Activated T-helper 2 cell treated with anti-CD3 and anti-CD28 coated beads, Interferon-gamma antibody, Interleukin-2, Interleukin-4, amounts not matched to agents 10 μg/mL and 5 μg/mL and 100 μg/mL, durations not matched to agents 14 hours and 24 hours and 36 hours (primary cell): ENCODE data around the gene ARFRP1. TPM values are rescaled to one million over a fixed set of nuclear protein-coding genes. Genes with fewer than 3 reads are reported as not detected.

Experiments
- DNase-seq: peaks from one replicate; pipeline ENCODE4 v3.0.0; 2021; ENCODE audit warnings: low spot score
- H3K27ac Mint-ChIP-seq: one replicate; pipeline ENCODE4 v1.8.0; 2021; ENCODE audit warnings: mixed read lengths
- H3K27me3 Mint-ChIP-seq: one replicate; pipeline ENCODE4 v1.8.0; 2021; ENCODE audit warnings: low read depth, mixed read lengths
- H3K36me3 Mint-ChIP-seq: one replicate; pipeline ENCODE4 v1.8.0; 2021; ENCODE audit warnings: low read depth, mixed read lengths
- H3K4me1 Mint-ChIP-seq: one replicate; pipeline ENCODE4 v1.8.0; 2021; ENCODE audit warnings: low read depth, mixed read lengths
- H3K4me3 Mint-ChIP-seq: one replicate; pipeline ENCODE4 v1.8.0; 2021; ENCODE audit warnings: low read depth, mild to moderate bottlenecking, moderate library complexity, mixed read lengths
- H3K9me3 Mint-ChIP-seq: one replicate; pipeline ENCODE4 v1.8.0; 2021; ENCODE audit warnings: mixed read lengths
- intact Hi-C: fragments of 100-400 bp; cut with micrococcal nuclease; formaldehyde crosslinking; loops from one replicate; pipeline ENCODE4 v1.15.1; 2023
- total RNA-seq: library from RNA; stranded (reverse); gene quantifications from 2 replicates; pipeline ENCODE4 v1.2.3, GENCODE V29; 2022

Gene ARFRP1
- total RNA-seq, 1 donor from 2014 or later = 59.0 TPM

DNA sequence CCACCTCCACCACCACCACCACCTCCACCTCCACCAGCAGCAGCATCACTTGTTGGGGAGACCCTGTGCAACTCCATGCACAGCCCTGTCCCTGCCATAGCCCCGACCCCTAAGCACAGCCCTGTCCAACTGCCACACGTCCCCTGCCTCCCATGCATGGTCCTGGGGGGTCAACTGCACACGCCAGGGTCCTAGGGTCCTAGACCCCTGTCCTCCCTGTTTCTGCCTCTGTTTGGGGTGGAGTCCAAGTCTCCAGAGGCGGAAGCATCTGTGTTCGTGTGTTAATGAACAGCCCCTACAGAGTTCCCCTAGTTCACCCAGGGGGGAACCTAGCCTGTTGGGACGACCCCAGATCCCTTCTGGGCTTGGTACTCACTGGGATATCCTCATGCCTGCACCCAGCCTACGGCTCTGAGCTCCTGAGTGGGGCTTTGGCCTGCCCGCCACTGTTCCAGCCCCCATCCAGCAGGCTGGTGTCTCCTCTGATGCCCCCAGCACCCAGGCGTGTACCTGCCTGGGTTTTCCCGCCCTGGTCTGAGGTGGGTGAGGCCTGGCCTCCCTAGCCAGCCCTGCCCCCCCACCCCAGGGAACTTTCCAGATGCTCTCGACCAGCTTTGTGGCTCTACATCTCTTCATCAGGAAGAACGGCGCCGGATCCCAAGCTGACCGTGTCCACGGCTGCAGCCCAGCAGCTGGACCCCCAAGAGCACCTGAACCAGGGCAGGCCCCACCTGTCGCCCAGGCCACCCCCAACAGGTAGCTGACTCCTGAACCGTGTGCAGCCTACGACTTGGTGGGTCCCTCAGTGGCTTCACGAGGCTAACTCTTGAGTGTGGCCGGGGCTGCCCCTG, 13.8 kb downstream of the ARFRP1 start:
- Mint-ChIP-seq H3K36me3 (peaks cover 17% of the 10 kb centered on the region), H3K9me3 (no peaks in the 10 kb centered on the region), H3K27me3 (peaks cover 1% of the 10 kb centered on the region), H3K4me1 (no peaks in the 10 kb centered on the region), H3K27ac (peak overlapping the region; percentile 57), H3K4me3 (no peak overlapping the region)
- intact Hi-C loops = no loop called here
- DNase-seq = no peak

DNA sequence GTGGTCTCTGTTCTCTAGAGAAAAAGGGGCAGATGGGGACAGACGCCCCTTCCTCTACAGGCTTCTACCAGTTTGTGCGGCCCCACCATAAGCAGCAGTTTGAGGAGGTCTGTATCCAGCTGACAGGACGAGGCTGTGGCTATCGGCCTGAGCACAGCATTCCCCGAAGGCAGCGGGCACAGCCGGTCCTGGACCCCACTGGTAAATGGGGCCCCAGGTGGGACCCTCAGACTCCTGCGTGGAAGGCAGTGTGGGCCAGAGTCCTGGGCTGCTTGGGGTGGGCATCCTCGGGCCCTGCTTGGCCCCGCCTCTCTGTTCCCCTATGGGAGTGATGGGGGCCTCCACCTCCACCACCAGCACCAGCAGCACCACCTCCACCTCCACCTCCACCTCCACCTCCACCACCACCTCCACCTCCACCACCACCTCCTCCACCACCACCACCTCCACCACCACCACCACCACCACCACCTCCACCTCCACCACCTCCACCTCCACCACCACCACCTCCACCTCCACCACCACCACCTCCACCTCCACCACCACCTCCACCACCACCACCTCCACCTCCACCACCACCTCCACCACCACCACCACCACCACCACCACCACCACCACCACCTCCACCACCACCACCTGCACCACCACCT, 14.6 kb downstream of the ARFRP1 start:
- intact Hi-C loops = no loop called here
- no peak for DNase-seq
- H3K27me3 Mint-ChIP-seq = peaks cover 1% of the 10 kb centered on the region
- no peaks in the 10 kb centered on the region for H3K9me3 Mint-ChIP-seq
- H3K27ac Mint-ChIP-seq = no peak overlapping the region
- H3K4me1 Mint-ChIP-seq = no peaks in the 10 kb centered on the region
- H3K4me3 Mint-ChIP-seq = no peak overlapping the region
- peaks cover 17% of the 10 kb centered on the region for H3K36me3 Mint-ChIP-seq

DNA sequence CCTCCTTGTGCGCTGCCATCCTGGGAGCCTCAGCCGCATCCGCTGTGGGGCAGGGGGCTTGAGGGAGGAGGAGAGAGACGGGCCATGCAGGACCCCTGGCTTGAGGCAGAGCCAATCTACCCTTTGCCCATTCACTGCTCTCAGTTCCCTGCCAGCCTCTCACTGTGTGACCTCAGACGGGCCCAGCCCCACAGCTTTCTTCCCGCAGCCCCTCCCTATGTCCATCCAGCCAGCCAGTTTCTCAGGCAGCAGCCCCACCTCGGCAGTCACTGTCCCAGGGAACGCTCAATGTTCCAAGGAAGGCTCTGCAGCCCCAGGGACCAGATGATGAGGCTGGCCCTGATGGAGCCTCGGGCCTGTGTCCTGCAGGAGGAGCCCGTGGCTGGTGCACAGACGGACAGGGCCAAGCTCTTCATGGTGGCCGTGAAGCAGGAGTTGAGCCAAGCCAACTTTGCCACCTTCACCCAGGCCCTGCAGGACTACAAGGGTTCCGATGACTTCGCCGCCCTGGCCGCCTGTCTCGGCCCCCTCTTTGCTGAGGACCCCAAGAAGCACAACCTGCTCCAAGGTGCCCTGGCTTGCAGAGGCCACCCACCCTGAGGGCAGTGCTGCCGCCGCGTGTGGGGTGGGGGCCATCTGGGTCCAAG, 15.2 kb downstream of the ARFRP1 start:
- intact Hi-C loops = no loop called here
- H3K27ac Mint-ChIP-seq = peak overlapping the region; percentile 17

DNA sequence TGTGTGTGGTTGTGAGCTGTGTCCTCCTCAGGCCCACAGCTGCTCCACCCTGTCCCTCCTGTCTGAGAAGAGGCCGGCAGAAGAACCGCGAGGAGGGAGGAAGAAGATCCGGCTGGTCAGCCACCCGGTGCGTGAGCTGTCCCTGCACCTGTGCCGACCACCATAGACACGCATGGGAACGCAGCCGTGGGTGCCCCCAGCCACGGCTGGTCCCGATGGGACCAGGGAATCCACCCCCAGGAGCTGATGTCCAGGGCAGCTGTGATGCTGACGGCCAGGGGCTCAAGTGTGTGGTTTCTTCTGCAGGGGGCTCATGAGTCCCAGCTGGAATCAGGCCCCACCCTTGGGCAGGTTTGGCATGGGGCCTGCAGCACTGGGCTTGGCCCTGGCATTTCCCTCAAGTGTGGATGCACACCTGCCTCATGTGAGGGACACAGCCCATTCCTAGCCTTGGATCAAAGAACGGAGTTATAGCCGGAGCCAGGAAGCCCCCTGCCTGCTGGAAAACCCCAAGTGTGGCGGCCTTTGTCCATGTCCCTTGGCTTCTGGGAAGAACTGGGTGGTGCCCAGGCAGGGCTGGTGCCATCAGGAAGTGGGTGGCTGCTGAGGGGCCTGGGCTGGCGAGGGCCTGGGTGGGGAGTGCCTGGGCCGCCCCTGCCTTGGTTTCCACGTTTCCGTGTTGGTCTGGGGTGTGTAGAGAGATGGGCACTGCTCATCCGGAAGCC, 15.9 kb downstream of the ARFRP1 start:
- no peaks in the 10 kb centered on the region for H3K4me1 Mint-ChIP-seq
- intact Hi-C loops = no loop called here
- peaks cover 1% of the 10 kb centered on the region for H3K27me3 Mint-ChIP-seq
- no peaks in the 10 kb centered on the region for H3K9me3 Mint-ChIP-seq
- H3K4me3 Mint-ChIP-seq = no peak overlapping the region
- no peak overlapping the region for H3K27ac Mint-ChIP-seq
- DNase-seq = no peak
- H3K36me3 Mint-ChIP-seq = peaks cover 17% of the 10 kb centered on the region

More for the DNA sequence above, 15.2 kb downstream of the ARFRP1 start:
- H3K36me3 Mint-ChIP-seq = peaks cover 17% of the 10 kb centered on the region
- DNase-seq = no peak
- no peaks in the 10 kb centered on the region for H3K9me3 Mint-ChIP-seq
- H3K27me3 Mint-ChIP-seq = peaks cover 1% of the 10 kb centered on the region
- H3K4me1 Mint-ChIP-seq = no peaks in the 10 kb centered on the region
- no peak overlapping the region for H3K4me3 Mint-ChIP-seq

- no peak for DNase-seq
- H3K36me3 Mint-ChIP-seq = peaks cover 15% of the 10 kb centered on the region
- H3K4me3 Mint-ChIP-seq = no peak overlapping the region
- H3K27ac Mint-ChIP-seq = no peak overlapping the region
- H3K27me3 Mint-ChIP-seq = peaks cover 1% of the 10 kb centered on the region
- no peaks in the 10 kb centered on the region for H3K4me1 Mint-ChIP-seq
- no peaks in the 10 kb centered on the region for H3K9me3 Mint-ChIP-seq
- intact Hi-C loops = no loop called here
Measured at GRCh38 chr20:63690898-63691710, 16.7 kb downstream of the ARFRP1 start.

DNA sequence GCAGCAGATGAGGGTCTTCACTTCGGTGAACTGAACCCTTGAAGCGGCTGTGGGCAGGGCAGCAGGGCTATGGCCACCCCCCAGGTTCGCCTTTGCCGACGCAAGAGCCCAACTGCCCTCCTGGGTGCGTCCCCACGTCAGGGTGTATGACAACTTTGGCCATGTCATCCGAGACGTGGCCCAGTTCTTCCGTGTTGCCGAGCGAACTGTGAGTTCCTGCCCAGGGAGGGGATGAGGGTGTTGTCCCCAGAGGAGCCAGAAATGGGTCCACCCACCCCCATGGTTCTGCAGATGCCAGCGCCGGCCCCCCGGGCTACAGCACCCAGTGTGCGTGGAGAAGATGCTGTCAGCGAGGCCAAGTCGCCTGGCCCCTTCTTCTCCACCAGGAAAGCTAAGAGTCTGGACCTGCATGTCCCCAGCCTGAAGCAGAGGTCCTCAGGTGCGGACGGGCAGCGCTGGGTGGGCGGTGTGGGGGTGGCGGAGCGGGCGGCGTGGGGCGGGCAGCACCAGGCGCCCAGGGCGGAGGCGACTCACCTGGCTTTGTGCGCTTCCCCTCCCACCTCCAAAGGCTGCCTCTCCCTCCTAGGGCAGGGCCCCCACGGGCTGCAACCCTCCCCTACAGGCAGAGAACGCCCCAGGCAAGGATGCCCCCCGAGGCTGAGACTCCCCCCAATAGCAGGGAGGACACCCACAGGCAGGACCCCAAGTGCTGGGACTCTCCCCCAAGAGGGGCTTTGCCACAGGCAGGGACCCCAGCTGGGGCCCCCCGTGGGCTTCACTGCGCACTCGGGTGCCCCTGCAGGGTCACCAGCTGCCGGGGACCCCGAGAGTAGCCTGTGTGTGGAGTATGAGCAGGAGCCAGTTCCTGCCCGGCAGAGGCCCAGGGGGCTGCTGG, 17.5 kb downstream of the ARFRP1 start:
- Mint-ChIP-seq H3K36me3 (peaks cover 10% of the 10 kb centered on the region), H3K27me3 (peaks cover 1% of the 10 kb centered on the region), H3K4me1 (no peaks in the 10 kb centered on the region), H3K4me3 (no peak overlapping the region), H3K9me3 (no peaks in the 10 kb centered on the region), H3K27ac (no peak overlapping the region)
- no peak for DNase-seq
- intact Hi-C loops = no loop called here

GRCh38 chr20:63689046-63690002, 18.5 kb downstream of the ARFRP1 start:
- DNase-seq = no peak
- intact Hi-C loops = no loop called here
- Mint-ChIP-seq H3K4me3 (no peak overlapping the region), H3K27me3 (peaks cover 1% of the 10 kb centered on the region), H3K9me3 (no peaks in the 10 kb centered on the region), H3K36me3 (peaks cover 9% of the 10 kb centered on the region), H3K4me1 (no peaks in the 10 kb centered on the region), H3K27ac (no peak overlapping the region)

DNA sequence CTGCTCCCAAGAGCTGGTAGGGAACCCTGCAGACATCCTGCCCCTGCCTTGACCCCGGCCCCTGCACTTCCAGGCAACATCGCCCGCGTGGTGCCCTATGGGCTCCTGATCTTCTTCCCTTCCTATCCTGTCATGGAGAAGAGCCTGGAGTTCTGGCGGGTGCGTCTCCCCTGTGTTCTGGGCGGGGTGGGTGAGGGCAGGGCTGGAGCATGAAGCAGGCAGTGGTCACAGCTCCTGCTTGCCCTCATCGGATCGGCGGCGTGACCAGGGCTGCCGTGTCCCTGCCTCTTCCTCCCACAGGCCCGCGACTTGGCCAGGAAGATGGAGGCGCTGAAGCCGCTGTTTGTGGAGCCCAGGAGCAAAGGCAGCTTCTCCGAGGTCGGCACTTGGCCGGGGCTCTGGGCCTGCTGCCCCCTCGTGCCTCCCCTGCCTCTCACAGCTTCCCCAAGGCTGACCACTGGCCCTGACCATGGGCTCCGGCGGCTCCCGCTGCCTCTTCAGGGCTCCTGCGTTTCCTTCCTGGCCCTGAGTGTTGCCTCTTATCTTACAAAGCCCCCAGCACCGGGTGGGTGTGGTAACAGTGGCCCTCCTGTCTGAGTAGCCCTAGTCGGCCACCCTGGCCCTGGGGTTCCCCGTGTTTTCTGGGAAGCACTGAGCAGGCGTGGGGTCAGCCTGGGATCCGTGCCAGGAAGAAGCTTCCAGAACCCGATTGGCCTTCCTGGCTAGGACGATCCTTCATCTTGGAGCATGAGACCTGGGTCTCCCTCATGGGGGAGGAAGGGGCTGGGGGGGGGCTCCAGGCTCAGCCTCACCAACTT, 19.3 kb downstream of the ARFRP1 start:
- H3K36me3 Mint-ChIP-seq = peaks cover 4% of the 10 kb centered on the region
- intact Hi-C loops = no loop called here
- no peak overlapping the region for H3K27ac Mint-ChIP-seq
- no peak overlapping the region for H3K4me3 Mint-ChIP-seq
- no peaks in the 10 kb centered on the region for H3K9me3 Mint-ChIP-seq
- DNase-seq = no peak
- H3K27me3 Mint-ChIP-seq = no peaks in the 10 kb centered on the region
- H3K4me1 Mint-ChIP-seq = peaks cover 3% of the 10 kb centered on the region

DNA sequence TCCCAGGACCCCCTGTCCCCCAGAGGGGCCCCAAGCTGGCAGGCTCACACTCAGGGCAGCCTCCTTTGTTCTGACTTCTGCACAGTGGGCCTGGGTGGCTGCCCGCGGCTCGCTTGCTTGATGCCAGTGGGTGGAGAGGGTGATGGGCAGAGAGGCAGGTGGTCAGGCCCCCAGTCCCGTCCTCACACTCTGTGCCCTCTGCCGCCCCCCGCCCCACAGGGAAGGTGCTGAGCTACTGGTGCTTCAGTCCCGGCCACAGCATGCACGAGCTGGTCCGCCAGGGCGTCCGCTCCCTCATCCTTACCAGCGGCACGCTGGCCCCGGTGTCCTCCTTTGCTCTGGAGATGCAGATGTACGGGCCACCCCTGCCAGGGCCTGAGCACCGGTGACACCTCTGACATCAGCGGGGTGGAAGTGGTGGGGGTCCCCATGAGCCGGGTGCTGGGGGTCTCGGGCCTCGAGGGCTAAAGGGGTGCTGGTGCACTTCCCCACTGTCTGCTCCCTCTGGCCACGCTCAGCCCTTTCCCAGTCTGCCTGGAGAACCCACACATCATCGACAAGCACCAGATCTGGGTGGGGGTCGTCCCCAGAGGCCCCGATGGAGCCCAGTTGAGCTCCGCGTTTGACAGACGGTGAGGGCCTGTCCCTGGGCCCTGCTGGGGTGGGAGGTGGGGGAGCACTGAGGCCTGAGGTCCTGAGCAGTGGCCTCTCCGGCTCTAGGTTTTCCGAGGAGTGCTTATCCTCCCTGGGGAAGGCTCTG, 20.2 kb downstream of the ARFRP1 start:
- no peak overlapping the region for H3K4me3 Mint-ChIP-seq
- intact Hi-C loops = no loop called here
- H3K4me1 Mint-ChIP-seq = peaks cover 3% of the 10 kb centered on the region
- H3K36me3 Mint-ChIP-seq = peaks cover 3% of the 10 kb centered on the region
- H3K27ac Mint-ChIP-seq = no peak overlapping the region
- no peak for DNase-seq
- no peaks in the 10 kb centered on the region for H3K27me3 Mint-ChIP-seq
- no peaks in the 10 kb centered on the region for H3K9me3 Mint-ChIP-seq
